ENCODE data around the gene VAX1. TPM values are rescaled to one million over a fixed set of nuclear protein-coding genes. Genes with fewer than 3 reads are reported as not detected.

VAX1 gene
- total and polyA plus RNA-seq, 2 of the 4 experiments (the other 2 are of a cell fraction): not detected

DNA sequence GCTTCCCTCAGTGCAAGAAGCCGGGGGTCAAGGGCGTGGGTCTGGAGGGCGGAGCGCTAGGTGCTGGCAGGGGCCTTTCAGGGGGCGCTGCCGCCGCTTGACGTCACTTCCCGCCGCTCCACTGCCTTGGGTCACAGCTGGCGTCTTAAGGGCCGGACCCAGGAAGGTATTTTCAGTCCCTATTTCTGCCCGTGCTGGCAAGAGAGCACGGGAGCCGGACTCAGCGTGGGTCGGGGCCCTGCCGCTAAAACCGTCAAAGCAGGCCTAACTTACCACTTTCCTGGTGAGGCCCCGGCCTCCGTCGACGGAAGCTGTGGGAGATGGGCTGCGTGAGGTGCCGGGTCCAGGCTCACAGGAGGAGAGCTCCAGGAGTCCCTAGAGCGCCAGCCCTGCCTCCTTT, 12.0 kb downstream of the VAX1 start:
- Histone ChIP-seq H3K14ac (replicated peaks; ENCODE audit: low read depth, low read length) (no peak overlapping the region), H3K4me3 (ENCODE audit: insufficient read depth, low read depth, low read length) (no peak overlapping the region), H2BK15ac (ENCODE audit: low read depth, low read length) (no peak overlapping the region), H4K8ac (ENCODE audit: low read depth in 2 of 2, low read length in 2 of 2) (no peak overlapping the region), H3K79me1 (ENCODE audit: low read depth in 1 of 2, low read length in 2 of 2) (no peaks in the 10 kb centered on the region), H3K4me1 (ENCODE audit: control insufficient read depth, insufficient read depth, low read length) (no peaks in the 10 kb centered on the region), H3K27me3 (ENCODE audit: control insufficient read depth, insufficient read depth, low read length) (peaks cover 25% of the 10 kb centered on the region), H3K4ac (ENCODE audit: low read depth, low read length) (no peak overlapping the region), H3K9me3 (ENCODE audit: control insufficient read depth, insufficient read depth, low read length) (no peaks in the 10 kb centered on the region), H2BK20ac (ENCODE audit: low read depth, low read length) (no peak overlapping the region), H4K91ac (ENCODE audit: insufficient read depth, low read depth, low read length) (no peak overlapping the region), H2BK120ac (ENCODE audit: low read depth, low read length) (no peak overlapping the region), H3K9me1 (ENCODE audit: insufficient read depth, low read length) (no peaks in the 10 kb centered on the region), H2AFZ (replicated peaks; ENCODE audit: low read length, poor library complexity) (no peak overlapping the region), H3K4me2 (ENCODE audit: low read depth, low read length) (no peak overlapping the region), H3K9ac (ENCODE audit: low read depth, low read length) (no peak overlapping the region), H3K36me3 (ENCODE audit: control insufficient read depth, insufficient read depth, low read length) (no peaks in the 10 kb centered on the region), H3K27ac (ENCODE audit: insufficient read depth, low read length) (no peak overlapping the region), H2AK5ac (ENCODE audit: low read depth, low read length) (no peak overlapping the region), H3K56ac (ENCODE audit: extremely low read depth, insufficient read depth, low read length) (no peak overlapping the region), H3K23ac (ENCODE audit: low read depth, low read length) (no peak overlapping the region), H2BK5ac (ENCODE audit: low read depth, low read length, poor library complexity, severe bottlenecking) (no peak overlapping the region), H3K18ac (ENCODE audit: low read depth, low read length) (no peak overlapping the region), H4K20me1 (ENCODE audit: insufficient read depth, low read length) (no peaks in the 10 kb centered on the region), H2AK9ac (replicated peaks; ENCODE audit: low read depth, low read length, poor library complexity) (no peak overlapping the region), H4K5ac (ENCODE audit: low read depth, low read length) (no peak overlapping the region)
- POLR2A ChIA-PET (ENCODE audit: unreplicated experiment): no interaction called here
- ATAC-seq (ENCODE audit: low read depth) (no peak), DNase-seq (no peak)
- CTCF ChIA-PET: no interaction called here
- WGBS, 2 experiments (ENCODE audit: extremely low coverage in 2 of 2, insufficient read length in 1 of 2): 37% methylated on average over 19 of the region's 26 CpGs; no CpG with 5 or more reads in 1 of the 2 experiments
- no TSS peak for BruUV-seq (replicated peaks)
- intact Hi-C loops (cut with micrococcal nuclease) (no loop called here), in situ Hi-C loops (cut with MboI; ENCODE audit: low sequenced_read_pairs) (no loop called here), dilution Hi-C loops (cut with HindIII; ENCODE audit: low sequenced_read_pairs, unreplicated experiment) (no loop called here)
- no peak for TF ChIP-seq BHLHE40 (IDR thresholded peaks at IDR 0.05; ENCODE audit: low read depth, low read length)
- TF ChIP-seq, protein P1, sequence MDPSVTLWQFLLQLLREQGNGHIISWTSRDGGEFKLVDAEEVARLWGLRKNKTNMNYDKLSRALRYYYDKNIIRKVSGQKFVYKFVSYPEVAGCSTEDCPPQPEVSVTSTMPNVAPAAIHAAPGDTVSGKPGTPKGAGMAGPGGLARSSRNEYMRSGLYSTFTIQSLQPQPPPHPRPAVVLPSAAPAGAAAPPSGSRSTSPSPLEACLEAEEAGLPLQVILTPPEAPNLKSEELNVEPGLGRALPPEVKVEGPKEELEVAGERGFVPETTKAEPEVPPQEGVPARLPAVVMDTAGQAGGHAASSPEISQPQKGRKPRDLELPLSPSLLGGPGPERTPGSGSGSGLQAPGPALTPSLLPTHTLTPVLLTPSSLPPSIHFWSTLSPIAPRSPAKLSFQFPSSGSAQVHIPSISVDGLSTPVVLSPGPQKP (IDR thresholded peaks at IDR 0.05; ENCODE audit: borderline replicate concordance, low read depth, low read length): no peak
- no peak for TF ChIP-seq MAZ (IDR thresholded peaks at IDR 0.05; ENCODE audit: borderline replicate concordance, low read depth, low read length)
- no peak for TF ChIP-seq RAD21 (IDR thresholded peaks at IDR 0.05; ENCODE audit: low read length)
- no peak for TF ChIP-seq SMC3 (IDR thresholded peaks at IDR 0.05; ENCODE audit: low read depth, low read length)
- no peak for TF ChIP-seq RCOR1 (IDR thresholded peaks at IDR 0.05; ENCODE audit: insufficient replicate concordance, low read length)
- TF ChIP-seq CEBPB (IDR thresholded peaks at IDR 0.05; ENCODE audit: low read depth, low read length): no peak
- TF ChIP-seq RFX5 (IDR thresholded peaks at IDR 0.05; ENCODE audit: low read depth, low read length): no peak
- no peak for TF ChIP-seq MAFK (IDR thresholded peaks at IDR 0.05; ENCODE audit: low read depth, low read length)
- no peak for TF ChIP-seq FOS (IDR thresholded peaks at IDR 0.05; ENCODE audit: low read depth, low read length)
- no peak for TF ChIP-seq MXI1 (IDR thresholded peaks at IDR 0.05; ENCODE audit: borderline replicate concordance, low read depth, low read length)
- TF ChIP-seq NFE2L2 (IDR thresholded peaks at IDR 0.05; ENCODE audit: low read depth, low read length): no peak
- no peak for TF ChIP-seq POLR2A (IDR thresholded peaks at IDR 0.05; ENCODE audit: low read depth, low read length)
- TF ChIP-seq, protein P2, sequence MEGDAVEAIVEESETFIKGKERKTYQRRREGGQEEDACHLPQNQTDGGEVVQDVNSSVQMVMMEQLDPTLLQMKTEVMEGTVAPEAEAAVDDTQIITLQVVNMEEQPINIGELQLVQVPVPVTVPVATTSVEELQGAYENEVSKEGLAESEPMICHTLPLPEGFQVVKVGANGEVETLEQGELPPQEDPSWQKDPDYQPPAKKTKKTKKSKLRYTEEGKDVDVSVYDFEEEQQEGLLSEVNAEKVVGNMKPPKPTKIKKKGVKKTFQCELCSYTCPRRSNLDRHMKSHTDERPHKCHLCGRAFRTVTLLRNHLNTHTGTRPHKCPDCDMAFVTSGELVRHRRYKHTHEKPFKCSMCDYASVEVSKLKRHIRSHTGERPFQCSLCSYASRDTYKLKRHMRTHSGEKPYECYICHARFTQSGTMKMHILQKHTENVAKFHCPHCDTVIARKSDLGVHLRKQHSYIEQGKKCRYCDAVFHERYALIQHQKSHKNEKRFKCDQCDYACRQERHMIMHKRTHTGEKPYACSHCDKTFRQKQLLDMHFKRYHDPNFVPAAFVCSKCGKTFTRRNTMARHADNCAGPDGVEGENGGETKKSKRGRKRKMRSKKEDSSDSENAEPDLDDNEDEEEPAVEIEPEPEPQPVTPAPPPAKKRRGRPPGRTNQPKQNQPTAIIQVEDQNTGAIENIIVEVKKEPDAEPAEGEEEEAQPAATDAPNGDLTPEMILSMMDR (conservative IDR thresholded peaks at IDR 0.05; ENCODE audit: low read depth, low read length): no peak
- TF ChIP-seq, protein P3, sequence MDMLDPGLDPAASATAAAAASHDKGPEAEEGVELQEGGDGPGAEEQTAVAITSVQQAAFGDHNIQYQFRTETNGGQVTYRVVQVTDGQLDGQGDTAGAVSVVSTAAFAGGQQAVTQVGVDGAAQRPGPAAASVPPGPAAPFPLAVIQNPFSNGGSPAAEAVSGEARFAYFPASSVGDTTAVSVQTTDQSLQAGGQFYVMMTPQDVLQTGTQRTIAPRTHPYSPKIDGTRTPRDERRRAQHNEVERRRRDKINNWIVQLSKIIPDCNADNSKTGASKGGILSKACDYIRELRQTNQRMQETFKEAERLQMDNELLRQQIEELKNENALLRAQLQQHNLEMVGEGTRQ (IDR thresholded peaks at IDR 0.05; ENCODE audit: low read depth, low read length): no peak
- no peak for TF ChIP-seq CHD1 (IDR thresholded peaks at IDR 0.05; ENCODE audit: low read depth, low read length)
